ENCODE results near the gene HEYL.

- TF ChIP-seq, protein P1, sequence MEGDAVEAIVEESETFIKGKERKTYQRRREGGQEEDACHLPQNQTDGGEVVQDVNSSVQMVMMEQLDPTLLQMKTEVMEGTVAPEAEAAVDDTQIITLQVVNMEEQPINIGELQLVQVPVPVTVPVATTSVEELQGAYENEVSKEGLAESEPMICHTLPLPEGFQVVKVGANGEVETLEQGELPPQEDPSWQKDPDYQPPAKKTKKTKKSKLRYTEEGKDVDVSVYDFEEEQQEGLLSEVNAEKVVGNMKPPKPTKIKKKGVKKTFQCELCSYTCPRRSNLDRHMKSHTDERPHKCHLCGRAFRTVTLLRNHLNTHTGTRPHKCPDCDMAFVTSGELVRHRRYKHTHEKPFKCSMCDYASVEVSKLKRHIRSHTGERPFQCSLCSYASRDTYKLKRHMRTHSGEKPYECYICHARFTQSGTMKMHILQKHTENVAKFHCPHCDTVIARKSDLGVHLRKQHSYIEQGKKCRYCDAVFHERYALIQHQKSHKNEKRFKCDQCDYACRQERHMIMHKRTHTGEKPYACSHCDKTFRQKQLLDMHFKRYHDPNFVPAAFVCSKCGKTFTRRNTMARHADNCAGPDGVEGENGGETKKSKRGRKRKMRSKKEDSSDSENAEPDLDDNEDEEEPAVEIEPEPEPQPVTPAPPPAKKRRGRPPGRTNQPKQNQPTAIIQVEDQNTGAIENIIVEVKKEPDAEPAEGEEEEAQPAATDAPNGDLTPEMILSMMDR (IDR thresholded peaks at IDR 0.05), result peak in 1 of 6 experiments; percentile 27
- TF ChIP-seq POLR2A (IDR thresholded peaks at IDR 0.05), result no peak
Observed at GRCh38 chr1:39639305-39640130, at the start of gene HEYL.

Data from thyroid gland (tissue), 4 donors.